HCT116 (cell line): ENCODE measurements around the gene TMEM239.

Experiments
- CBX3 ChIP-seq: IDR thresholded peaks from 2 replicates; pipeline ENCODE4 v1.6.1; 2012; ENCODE audit warnings: low read depth
- EZH2 ChIP-seq: fragments of 200-600 bp; sonication (generic); IDR thresholded peaks from 2 replicates; pipeline ENCODE4 v1.6.1; 2017; ENCODE audit warnings: antibody characterized with exemption, mixed run types
- EZH2phosphoT487 ChIP-seq: fragments of 200-600 bp; IDR thresholded peaks from 2 replicates; pipeline ENCODE4 v1.6.1; 2018; ENCODE audit warnings: antibody characterized with exemption, borderline replicate concordance
- JUND ChIP-seq: IDR thresholded peaks from 2 replicates; pipeline ENCODE4 v1.6.1; 2012
- POLR2AphosphoS5 ChIP-seq: IDR thresholded peaks from 2 replicates; pipeline ENCODE4 v1.6.1; 2011; ENCODE audit warnings: mild to moderate bottlenecking, low read depth, low read length, moderate library complexity
- RAD21 ChIP-seq: IDR thresholded peaks from 2 replicates; pipeline ENCODE4 v1.6.1; 2012; ENCODE audit warnings: low read depth, mild to moderate bottlenecking
- SP1 ChIP-seq: IDR thresholded peaks from 2 replicates; pipeline ENCODE4 v1.6.1; 2012; ENCODE audit warnings: low read depth
- YY1 ChIP-seq: IDR thresholded peaks from 2 replicates; pipeline ENCODE4 v1.6.1; 2011; ENCODE audit warnings: low read length, low read depth, moderate library complexity, mild to moderate bottlenecking; ENCODE audit not compliant: insufficient replicate concordance; ENCODE audit errors: extremely low read depth
- TF ChIP-seq, protein P1 (sequence below), 3 experiments: fragments of 200-600 bp in 1 of 3; sonication (generic) in 1 of 3; IDR thresholded peaks in 2 of 3; conservative IDR thresholded peaks in 1 of 3; 2 replicates each; pipeline ENCODE4 v1.5.1; 2012 to 2017; ENCODE audit warnings: low read depth in 2 of 3, low read length in 2 of 3, antibody characterized with exemption in 1 of 3, borderline replicate concordance in 1 of 3, control low read depth in 1 of 3, mild to moderate bottlenecking in 1 of 3, mixed read lengths in 1 of 3, mixed run types in 1 of 3, moderate library complexity in 1 of 3; ENCODE audit not compliant: insufficient read depth in 1 of 3
- TF ChIP-seq, protein P2 (sequence below): IDR thresholded peaks from 2 replicates; pipeline ENCODE4 v1.6.1; 2012; ENCODE audit warnings: low read depth
- TF ChIP-seq, protein P3 (sequence below): IDR thresholded peaks from 2 replicates; pipeline ENCODE4 v1.6.1; 2012
- TF ChIP-seq, protein P4 (sequence below): IDR thresholded peaks from 2 replicates; pipeline ENCODE4 v1.6.1; 2011; ENCODE audit warnings: mild to moderate bottlenecking, low read length, moderate library complexity; ENCODE audit not compliant: insufficient replicate concordance; ENCODE audit errors: extremely low read depth

DNA sequence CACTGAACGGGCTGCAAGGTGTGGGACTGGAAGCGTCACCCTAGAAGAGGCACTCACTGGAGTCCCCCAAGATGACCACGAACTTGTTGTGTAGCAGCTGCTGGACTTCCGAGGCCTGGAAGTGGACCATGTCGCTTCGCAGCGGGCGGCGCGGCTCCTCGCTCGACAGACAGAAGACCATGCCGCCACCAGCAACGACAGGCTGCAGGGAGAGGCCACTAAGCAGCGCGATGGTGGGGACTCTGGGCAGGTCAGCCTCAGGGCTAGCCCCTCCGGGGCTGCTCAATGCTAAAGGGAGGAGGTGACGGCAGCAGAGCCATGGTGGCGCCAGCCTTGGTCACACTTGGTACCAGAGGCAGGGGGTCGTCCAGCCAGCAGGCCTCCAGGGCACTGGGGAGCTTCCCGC lies 23.6 kb downstream of the TMEM239 start:
- TF ChIP-seq, protein P1, sequence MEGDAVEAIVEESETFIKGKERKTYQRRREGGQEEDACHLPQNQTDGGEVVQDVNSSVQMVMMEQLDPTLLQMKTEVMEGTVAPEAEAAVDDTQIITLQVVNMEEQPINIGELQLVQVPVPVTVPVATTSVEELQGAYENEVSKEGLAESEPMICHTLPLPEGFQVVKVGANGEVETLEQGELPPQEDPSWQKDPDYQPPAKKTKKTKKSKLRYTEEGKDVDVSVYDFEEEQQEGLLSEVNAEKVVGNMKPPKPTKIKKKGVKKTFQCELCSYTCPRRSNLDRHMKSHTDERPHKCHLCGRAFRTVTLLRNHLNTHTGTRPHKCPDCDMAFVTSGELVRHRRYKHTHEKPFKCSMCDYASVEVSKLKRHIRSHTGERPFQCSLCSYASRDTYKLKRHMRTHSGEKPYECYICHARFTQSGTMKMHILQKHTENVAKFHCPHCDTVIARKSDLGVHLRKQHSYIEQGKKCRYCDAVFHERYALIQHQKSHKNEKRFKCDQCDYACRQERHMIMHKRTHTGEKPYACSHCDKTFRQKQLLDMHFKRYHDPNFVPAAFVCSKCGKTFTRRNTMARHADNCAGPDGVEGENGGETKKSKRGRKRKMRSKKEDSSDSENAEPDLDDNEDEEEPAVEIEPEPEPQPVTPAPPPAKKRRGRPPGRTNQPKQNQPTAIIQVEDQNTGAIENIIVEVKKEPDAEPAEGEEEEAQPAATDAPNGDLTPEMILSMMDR (IDR thresholded peaks at IDR 0.05 in 2 of 3, conservative IDR thresholded peaks at IDR 0.05 in 1 of 3; ENCODE audit: borderline replicate concordance in 1 of 3, insufficient read depth in 1 of 3, low read depth in 2 of 3, low read length in 2 of 3), result no peak
- no peak for TF ChIP-seq EZH2phosphoT487
- no peak for TF ChIP-seq EZH2
- no peak for TF ChIP-seq RAD21
- TF ChIP-seq, protein P2, sequence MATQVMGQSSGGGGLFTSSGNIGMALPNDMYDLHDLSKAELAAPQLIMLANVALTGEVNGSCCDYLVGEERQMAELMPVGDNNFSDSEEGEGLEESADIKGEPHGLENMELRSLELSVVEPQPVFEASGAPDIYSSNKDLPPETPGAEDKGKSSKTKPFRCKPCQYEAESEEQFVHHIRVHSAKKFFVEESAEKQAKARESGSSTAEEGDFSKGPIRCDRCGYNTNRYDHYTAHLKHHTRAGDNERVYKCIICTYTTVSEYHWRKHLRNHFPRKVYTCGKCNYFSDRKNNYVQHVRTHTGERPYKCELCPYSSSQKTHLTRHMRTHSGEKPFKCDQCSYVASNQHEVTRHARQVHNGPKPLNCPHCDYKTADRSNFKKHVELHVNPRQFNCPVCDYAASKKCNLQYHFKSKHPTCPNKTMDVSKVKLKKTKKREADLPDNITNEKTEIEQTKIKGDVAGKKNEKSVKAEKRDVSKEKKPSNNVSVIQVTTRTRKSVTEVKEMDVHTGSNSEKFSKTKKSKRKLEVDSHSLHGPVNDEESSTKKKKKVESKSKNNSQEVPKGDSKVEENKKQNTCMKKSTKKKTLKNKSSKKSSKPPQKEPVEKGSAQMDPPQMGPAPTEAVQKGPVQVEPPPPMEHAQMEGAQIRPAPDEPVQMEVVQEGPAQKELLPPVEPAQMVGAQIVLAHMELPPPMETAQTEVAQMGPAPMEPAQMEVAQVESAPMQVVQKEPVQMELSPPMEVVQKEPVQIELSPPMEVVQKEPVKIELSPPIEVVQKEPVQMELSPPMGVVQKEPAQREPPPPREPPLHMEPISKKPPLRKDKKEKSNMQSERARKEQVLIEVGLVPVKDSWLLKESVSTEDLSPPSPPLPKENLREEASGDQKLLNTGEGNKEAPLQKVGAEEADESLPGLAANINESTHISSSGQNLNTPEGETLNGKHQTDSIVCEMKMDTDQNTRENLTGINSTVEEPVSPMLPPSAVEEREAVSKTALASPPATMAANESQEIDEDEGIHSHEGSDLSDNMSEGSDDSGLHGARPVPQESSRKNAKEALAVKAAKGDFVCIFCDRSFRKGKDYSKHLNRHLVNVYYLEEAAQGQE, result no peak
- TF ChIP-seq, protein P3, sequence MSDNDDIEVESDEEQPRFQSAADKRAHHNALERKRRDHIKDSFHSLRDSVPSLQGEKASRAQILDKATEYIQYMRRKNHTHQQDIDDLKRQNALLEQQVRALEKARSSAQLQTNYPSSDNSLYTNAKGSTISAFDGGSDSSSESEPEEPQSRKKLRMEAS, result no peak
- TF ChIP-seq SP1, result no peak
- no peak for TF ChIP-seq POLR2AphosphoS5
- TF ChIP-seq JUND, result no peak
- no peak for TF ChIP-seq CBX3
- no peak for TF ChIP-seq YY1
- TF ChIP-seq, protein P4, sequence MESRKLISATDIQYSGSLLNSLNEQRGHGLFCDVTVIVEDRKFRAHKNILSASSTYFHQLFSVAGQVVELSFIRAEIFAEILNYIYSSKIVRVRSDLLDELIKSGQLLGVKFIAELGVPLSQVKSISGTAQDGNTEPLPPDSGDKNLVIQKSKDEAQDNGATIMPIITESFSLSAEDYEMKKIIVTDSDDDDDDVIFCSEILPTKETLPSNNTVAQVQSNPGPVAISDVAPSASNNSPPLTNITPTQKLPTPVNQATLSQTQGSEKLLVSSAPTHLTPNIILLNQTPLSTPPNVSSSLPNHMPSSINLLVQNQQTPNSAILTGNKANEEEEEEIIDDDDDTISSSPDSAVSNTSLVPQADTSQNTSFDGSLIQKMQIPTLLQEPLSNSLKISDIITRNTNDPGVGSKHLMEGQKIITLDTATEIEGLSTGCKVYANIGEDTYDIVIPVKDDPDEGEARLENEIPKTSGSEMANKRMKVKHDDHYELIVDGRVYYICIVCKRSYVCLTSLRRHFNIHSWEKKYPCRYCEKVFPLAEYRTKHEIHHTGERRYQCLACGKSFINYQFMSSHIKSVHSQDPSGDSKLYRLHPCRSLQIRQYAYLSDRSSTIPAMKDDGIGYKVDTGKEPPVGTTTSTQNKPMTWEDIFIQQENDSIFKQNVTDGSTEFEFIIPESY, result no peak
